ENCODE results near the gene IL16.

Gene IL16

GRCh38 chr15:81188354-81188753, 8.3 kb upstream of the IL16 start:
- in situ Hi-C loops (cut with MboI; ENCODE audit: low sequenced_read_pairs, unreplicated experiment) = no loop called here
- no peak for DNase-seq (ENCODE audit: low spot score)
- no peak for TF ChIP-seq CTCF (IDR thresholded peaks at IDR 0.05; ENCODE audit: borderline replicate concordance, control extremely low read depth, extremely low read depth, insufficient read depth, missing control alignments)

- TF ChIP-seq CTCF (IDR thresholded peaks at IDR 0.05; ENCODE audit: borderline replicate concordance, control extremely low read depth, extremely low read depth, insufficient read depth, missing control alignments) = no peak
- in situ Hi-C loops (cut with MboI; ENCODE audit: low sequenced_read_pairs, unreplicated experiment) = no loop called here
- DNase-seq (ENCODE audit: low spot score) = no peak
Observed at GRCh38 chr15:81189583-81190283, 6.9 kb upstream of the IL16 start.

GRCh38 chr15:81190922-81191507, 5.7 kb upstream of the IL16 start:
- no peak for TF ChIP-seq CTCF (IDR thresholded peaks at IDR 0.05; ENCODE audit: borderline replicate concordance, control extremely low read depth, extremely low read depth, insufficient read depth, missing control alignments)
- in situ Hi-C loops (cut with MboI; ENCODE audit: low sequenced_read_pairs, unreplicated experiment) = no loop called here
- no peak for DNase-seq (ENCODE audit: low spot score)

- no peak for DNase-seq (ENCODE audit: low spot score)
- TF ChIP-seq CTCF (IDR thresholded peaks at IDR 0.05; ENCODE audit: borderline replicate concordance, control extremely low read depth, extremely low read depth, insufficient read depth, missing control alignments) = no peak
Observed at GRCh38 chr15:81191701-81192100, 5.0 kb upstream of the IL16 start.

GRCh38 chr15:81194723-81195122, 2.0 kb upstream of the IL16 start:
- TF ChIP-seq CTCF (IDR thresholded peaks at IDR 0.05; ENCODE audit: borderline replicate concordance, control extremely low read depth, extremely low read depth, insufficient read depth, missing control alignments) = no peak
- DNase-seq (ENCODE audit: low spot score) = no peak
- in situ Hi-C loops (cut with MboI; ENCODE audit: low sequenced_read_pairs, unreplicated experiment) = no loop called here

More at GRCh38 chr15:81191701-81192100, 5.0 kb upstream of the IL16 start:
- in situ Hi-C loops (cut with MboI; ENCODE audit: low sequenced_read_pairs, unreplicated experiment) = no loop called here

DNA sequence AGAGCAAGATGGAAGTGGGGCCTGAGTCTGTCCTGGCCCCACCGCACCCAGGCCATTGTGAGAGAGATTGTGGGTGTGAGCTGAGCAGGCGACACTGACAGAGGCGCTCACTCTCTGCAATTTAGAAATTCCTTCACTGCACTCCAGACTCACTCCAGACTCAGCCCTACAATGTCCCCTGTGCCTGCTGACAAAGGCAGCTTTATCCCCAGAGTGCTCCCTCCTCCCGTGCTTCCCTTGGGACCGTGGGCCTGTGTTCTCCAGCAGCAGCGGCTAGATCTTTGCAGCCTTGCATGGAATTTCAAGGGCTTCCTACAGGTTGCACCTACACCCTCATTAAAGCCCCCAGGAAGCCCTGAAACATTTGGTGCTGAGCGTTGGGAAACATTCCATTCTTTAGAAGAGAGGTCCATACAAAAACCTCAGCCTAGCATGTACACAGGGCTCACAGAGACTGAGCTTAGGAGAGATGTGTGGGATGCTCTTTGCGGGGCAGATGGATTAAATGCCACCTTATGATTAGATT, 1.3 kb upstream of the IL16 start:
- no peak for DNase-seq (ENCODE audit: low spot score)
- TF ChIP-seq CTCF (IDR thresholded peaks at IDR 0.05; ENCODE audit: borderline replicate concordance, control extremely low read depth, extremely low read depth, insufficient read depth, missing control alignments) = no peak
- in situ Hi-C loops (cut with MboI; ENCODE audit: low sequenced_read_pairs, unreplicated experiment) = no loop called here
